Measurements from ENCODE around the gene TENT5A.
"Not testable (repeated sequence)": the region's sequence is repeated elsewhere in the genome, so short reads cannot be mapped to it uniquely, and the experiment has no call there.

Gene TENT5A

GRCh38 chr6:81750200-81750599 lies 2.3 kb downstream of the TENT5A start:
- DNase-seq (ENCODE audit: low spot score): peak; percentile 7

- DNase-seq (ENCODE audit: low spot score): peak; percentile 19
Observed at GRCh38 chr6:81749707-81750106, 2.8 kb downstream of the TENT5A start.

- DNase-seq (ENCODE audit: low spot score): no peak
Observed at GRCh38 chr6:81748994-81749393, 3.5 kb downstream of the TENT5A start.

GRCh38 chr6:81747327-81747726 lies 5.2 kb downstream of the TENT5A start:
- DNase-seq (ENCODE audit: low spot score): no peak

GRCh38 chr6:81744131-81744530 lies 8.3 kb downstream of the TENT5A start:
- DNase-seq (ENCODE audit: low spot score): no peak

DNA sequence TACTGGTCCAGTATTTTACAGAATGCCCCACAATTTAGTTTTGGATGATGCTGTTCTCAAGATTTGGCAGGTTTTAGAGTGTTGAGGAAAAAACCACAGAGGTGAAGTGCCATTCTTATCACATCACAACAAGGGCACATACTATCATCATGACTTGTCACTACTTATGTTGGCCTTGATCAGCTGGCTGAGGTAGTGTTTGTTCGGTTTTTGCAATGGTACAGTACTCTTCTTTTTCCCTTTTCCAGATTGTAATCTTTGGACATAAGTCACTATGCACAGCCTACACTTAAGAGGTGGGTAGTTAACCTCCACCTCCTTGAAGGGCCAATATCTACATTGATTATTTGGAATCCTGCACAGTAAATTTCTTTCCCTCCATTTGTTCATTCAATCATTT lies 8.8 kb downstream of the TENT5A start:
- no peak for DNase-seq (ENCODE audit: low spot score)

DNA sequence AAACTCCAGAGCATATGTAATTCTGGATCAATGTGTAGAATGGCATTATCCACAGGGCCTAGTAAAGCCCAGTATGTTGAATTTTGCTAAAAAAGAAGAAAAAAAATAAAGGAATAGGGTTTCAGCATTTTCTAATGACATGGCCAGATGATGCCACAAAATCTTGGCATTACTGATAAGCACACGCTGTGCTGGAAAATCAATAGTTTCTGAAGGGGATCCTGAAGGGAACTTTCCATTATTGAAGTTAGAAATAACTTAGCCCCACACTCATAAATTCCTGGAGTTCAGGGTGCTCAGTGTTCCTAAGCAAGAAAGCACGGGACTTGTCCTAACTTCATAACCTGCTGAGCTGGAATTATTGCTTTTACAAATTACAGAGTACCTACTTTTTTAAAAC lies 10.8 kb downstream of the TENT5A start:
- DNase-seq (ENCODE audit: low spot score): no peak

- DNase-seq (ENCODE audit: low spot score): not testable (repeated sequence)
Observed at GRCh38 chr6:81740591-81740990, 11.9 kb downstream of the TENT5A start.

DNA sequence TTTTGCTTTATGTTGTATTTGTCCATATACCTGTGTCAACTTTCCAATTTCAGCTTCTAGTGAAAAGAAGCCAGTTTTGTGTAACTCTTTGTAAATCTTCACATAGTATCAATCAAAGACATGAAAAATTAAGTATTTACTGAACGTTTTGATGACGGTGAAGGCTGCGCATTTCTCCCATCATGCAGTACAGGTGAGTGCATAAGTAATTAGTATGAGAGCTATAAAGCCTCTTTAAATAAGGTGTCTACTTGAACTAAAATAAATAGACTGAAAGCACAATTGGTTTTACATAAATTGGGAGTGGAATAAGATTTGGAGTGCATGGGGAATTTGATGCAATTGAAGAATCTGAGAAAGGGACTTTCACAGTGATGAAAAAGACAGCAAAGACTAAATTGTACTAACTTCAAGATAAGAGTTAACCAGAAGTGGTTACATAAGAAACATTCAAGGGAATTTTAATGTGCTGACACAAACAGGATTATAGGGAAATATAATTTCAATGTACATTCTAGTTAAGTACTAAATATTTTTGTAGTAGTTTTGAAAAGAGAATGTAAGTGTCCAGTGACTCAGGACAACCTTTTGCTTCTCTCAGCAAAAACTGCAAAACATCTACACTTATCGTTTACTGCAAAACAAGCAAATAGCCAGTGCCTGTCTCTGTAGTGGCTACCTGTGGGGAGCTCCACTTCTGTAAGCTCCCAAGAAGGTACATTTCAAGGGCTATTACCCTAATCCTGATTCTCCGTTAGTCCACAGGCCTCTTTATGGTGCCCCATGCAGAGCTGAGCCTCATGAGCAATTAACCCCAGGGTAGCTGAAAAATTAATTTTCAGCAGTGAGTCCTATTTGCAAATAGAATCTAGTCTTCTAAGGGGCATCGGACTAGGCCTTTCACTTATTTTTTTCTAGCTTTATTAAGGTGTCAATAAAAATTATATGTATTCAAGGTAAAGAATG lies 13.0 kb downstream of the TENT5A start:
- DNase-seq (ENCODE audit: low spot score): no peak

GRCh38 chr6:81736428-81736827 lies 16.1 kb downstream of the TENT5A start:
- no peak for DNase-seq (ENCODE audit: low spot score)

DNA sequence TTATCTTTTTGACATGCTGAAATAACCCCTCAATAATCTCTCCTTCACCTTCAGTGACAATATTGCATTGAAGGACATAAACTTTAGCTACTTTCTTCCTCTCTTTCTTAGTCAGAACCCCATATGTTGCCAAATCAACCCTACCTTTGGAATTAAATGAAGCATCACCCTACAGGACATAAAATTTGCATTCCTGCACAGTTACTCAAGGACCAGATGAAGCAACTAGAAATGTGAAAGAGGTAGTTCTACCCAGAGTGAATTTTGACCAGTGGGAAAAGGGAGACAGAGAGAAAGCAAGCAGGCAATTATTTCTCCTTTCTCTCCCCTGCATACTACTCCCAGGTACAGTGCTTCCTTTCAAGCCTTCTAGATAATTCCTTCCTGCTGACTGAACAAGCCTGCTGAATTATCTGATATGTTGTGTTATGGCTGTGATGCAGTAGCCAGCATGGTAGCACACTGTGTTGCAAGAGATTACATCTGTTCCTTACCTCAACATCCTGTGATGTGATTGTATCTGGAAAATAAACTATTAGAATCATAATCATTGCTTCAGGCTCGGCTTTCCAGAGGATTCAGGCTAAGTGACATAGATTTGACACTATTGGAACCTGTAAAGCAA lies 16.6 kb downstream of the TENT5A start:
- DNase-seq (ENCODE audit: low spot score): no peak

GRCh38 chr6:81734500-81735150 lies 17.9 kb downstream of the TENT5A start:
- DNase-seq (ENCODE audit: low spot score): no peak

GRCh38 chr6:81734081-81734480 lies 18.4 kb downstream of the TENT5A start:
- no peak for DNase-seq (ENCODE audit: low spot score)

GRCh38 chr6:81731814-81732213 lies 20.7 kb downstream of the TENT5A start:
- peak; percentile 5 for DNase-seq (ENCODE audit: low spot score)

- DNase-seq (ENCODE audit: low spot score): no peak
Observed at GRCh38 chr6:81727876-81728517, 24.5 kb downstream of the TENT5A start.

DNA sequence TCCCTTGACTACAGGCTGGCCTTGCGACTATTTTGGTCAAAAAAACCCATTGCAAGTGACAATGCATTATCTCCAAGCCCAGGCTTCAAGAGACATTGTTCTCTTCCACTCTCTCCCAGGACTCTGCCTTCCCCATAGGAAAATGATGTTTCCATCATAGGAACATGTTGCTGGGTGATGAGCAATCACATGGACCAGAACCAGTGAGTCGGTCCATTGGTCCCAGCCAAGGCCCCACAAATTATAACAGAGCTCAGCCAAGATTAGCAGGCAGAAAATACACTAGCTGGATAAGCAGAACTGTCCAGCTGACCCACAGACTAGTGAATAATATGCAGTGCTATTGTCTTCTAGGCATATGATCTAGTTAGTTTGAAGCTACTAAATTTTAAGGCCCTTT lies 27.4 kb downstream of the TENT5A start:
- no peak for DNase-seq (ENCODE audit: low spot score)

DNA sequence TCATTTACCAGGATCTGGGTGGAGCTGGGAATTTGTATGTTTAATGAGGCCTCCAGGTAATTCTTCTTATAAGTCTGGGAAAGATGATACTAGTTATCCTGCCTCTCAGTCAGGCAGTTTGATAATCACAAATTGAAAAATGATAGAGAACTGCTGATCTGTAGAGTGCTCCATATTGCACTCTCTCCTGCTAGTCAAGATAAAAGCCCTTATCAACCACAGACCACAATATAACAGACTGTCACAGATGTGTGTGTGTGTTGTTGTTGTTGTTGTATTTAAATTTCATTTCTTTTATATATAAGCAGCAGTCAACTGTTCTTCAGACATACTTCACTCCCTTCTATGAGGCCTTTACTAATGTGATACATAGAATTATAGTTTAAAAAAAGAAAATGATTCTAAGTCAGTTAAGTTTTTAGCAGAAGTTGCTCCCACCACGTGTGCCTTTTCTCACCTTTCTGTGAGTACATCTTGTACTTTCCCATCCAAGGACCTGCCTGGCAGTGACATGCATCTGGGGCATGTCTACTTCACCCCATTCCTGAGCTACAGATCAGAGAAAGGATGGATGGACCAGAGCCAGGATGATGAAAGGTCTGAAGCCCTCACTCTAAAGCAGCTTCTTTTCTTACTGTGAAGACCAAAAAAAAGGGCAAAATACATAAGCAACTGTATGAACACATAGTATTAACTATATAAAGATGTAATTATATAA lies 29.8 kb downstream of the TENT5A start:
- no peak for DNase-seq (ENCODE audit: low spot score)

GRCh38 chr6:81720427-81720826 lies 32.1 kb downstream of the TENT5A start:
- no peak for DNase-seq (ENCODE audit: low spot score)

DNA sequence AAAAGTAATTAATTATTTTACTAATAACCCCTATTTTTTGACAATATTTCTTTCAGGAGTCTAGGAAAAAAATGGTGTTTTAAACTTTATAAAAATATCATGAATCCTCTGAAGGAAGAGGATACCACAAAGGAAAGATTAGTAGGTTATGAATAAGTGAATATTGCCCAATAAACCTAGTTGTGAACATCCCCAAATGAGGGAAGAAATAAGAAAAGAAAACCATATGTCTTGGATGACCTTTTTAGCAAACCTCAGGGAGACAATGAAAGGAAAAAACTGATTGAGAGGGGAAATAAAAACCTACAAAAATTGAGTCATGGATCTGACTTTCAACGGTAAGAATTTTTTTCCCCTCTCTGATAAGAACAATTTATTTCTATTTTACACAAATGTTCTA lies 34.4 kb downstream of the TENT5A start:
- no peak for DNase-seq (ENCODE audit: low spot score)

- no peak for DNase-seq (ENCODE audit: low spot score)
Observed at GRCh38 chr6:81714684-81715083, 37.8 kb downstream of the TENT5A start.

GRCh38 chr6:81713205-81713604 lies 39.3 kb downstream of the TENT5A start:
- DNase-seq (ENCODE audit: low spot score): no peak
